Measurements from ENCODE around the gene ERBB2. TPM values are rescaled to one million over a fixed set of nuclear protein-coding genes. Genes with fewer than 3 reads are reported as not detected.
A peak's percentile ranks its signal among the peaks of the same experiment; 100 is the strongest.

ERBB2 gene
- total and polyA plus RNA-seq, 2 experiments from 2014 or later: 46.2 to 196 TPM

DNA sequence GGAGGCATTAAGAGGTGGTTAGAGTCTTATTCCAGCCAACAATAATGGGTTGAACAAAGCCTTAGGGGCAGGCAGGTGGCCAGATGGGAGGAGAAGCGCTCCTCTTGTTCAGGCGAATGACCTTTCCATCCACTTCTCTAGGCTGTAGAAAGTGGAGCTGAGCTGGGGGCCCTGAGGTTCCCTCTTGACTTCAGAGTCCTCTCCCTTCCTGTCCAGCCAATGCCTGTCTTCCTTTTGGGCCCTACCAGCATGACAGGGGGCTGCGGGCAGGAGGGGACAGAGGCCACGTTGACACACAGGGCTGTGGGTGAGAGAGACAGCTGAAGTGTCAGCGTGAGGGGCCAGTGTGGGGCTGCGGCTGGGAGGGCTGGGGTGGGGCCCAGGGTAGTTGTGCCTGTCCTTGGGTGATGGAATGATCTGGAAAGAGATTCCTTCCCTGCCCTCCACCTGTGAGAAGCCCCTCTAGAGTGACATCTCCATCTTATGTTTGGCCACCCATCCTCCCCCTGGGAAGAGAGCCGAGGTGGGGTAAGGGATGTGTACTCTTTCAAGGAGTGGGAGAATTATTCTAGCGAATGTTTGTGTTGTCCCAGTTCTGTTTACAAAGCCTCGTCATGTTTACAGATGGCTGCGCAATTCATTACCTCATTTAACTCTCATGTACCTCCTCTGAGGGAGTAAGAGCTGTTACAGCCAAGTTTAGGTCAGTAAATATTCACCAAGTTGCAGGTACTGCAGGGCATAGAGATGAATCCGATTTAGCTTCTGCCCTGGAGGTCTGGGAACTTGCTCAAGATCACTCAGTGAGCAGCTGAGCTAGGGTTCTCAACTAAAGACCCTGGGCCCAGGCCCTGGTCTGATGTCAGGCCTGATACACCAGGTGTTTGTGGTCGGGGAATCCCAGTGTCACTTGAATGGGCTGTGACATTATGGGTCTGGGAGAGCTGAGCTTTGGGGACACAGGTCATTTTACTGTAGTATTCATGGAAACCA lies 3.3 kb downstream of the ERBB2 start:
- no peaks in the 10 kb centered on the region for H3F3A ChIP-seq (replicated peaks; ENCODE audit: low read depth)
- no peak for TF ChIP-seq STAT1 (IDR thresholded peaks at IDR 0.05; ENCODE audit: unreplicated experiment)
- no peak for TF ChIP-seq NANOG (IDR thresholded peaks at IDR 0.05; ENCODE audit: borderline replicate concordance)
- no peak for TF ChIP-seq ZNF114 (CRISPR knock-in tag; IDR thresholded peaks at IDR 0.05)
- TF ChIP-seq, protein P1, sequence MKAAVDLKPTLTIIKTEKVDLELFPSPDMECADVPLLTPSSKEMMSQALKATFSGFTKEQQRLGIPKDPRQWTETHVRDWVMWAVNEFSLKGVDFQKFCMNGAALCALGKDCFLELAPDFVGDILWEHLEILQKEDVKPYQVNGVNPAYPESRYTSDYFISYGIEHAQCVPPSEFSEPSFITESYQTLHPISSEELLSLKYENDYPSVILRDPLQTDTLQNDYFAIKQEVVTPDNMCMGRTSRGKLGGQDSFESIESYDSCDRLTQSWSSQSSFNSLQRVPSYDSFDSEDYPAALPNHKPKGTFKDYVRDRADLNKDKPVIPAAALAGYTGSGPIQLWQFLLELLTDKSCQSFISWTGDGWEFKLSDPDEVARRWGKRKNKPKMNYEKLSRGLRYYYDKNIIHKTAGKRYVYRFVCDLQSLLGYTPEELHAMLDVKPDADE (IDR thresholded peaks at IDR 0.05): no peak
- TF ChIP-seq, protein P2, sequence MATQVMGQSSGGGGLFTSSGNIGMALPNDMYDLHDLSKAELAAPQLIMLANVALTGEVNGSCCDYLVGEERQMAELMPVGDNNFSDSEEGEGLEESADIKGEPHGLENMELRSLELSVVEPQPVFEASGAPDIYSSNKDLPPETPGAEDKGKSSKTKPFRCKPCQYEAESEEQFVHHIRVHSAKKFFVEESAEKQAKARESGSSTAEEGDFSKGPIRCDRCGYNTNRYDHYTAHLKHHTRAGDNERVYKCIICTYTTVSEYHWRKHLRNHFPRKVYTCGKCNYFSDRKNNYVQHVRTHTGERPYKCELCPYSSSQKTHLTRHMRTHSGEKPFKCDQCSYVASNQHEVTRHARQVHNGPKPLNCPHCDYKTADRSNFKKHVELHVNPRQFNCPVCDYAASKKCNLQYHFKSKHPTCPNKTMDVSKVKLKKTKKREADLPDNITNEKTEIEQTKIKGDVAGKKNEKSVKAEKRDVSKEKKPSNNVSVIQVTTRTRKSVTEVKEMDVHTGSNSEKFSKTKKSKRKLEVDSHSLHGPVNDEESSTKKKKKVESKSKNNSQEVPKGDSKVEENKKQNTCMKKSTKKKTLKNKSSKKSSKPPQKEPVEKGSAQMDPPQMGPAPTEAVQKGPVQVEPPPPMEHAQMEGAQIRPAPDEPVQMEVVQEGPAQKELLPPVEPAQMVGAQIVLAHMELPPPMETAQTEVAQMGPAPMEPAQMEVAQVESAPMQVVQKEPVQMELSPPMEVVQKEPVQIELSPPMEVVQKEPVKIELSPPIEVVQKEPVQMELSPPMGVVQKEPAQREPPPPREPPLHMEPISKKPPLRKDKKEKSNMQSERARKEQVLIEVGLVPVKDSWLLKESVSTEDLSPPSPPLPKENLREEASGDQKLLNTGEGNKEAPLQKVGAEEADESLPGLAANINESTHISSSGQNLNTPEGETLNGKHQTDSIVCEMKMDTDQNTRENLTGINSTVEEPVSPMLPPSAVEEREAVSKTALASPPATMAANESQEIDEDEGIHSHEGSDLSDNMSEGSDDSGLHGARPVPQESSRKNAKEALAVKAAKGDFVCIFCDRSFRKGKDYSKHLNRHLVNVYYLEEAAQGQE (IDR thresholded peaks at IDR 0.05; ENCODE audit: unreplicated experiment): no peak
- no peak for TF ChIP-seq CREB1 (CRISPR knock-in tag; IDR thresholded peaks at IDR 0.05; ENCODE audit: low read depth)
- TF ChIP-seq POLR2AphosphoS5 (IDR thresholded peaks at IDR 0.05; ENCODE audit: low read depth): no peak
- TF ChIP-seq ZNF331 (CRISPR knock-in tag; IDR thresholded peaks at IDR 0.05; ENCODE audit: low read depth): no peak
- TF ChIP-seq EZH2phosphoT487 (IDR thresholded peaks at IDR 0.05; ENCODE audit: unreplicated experiment): no peak
- no peak for TF ChIP-seq JUNB (IDR thresholded peaks at IDR 0.05; ENCODE audit: unreplicated experiment)
- no peak for TF ChIP-seq EZH2 (IDR thresholded peaks at IDR 0.05; ENCODE audit: low read depth, unreplicated experiment)
- TF ChIP-seq, protein P3, sequence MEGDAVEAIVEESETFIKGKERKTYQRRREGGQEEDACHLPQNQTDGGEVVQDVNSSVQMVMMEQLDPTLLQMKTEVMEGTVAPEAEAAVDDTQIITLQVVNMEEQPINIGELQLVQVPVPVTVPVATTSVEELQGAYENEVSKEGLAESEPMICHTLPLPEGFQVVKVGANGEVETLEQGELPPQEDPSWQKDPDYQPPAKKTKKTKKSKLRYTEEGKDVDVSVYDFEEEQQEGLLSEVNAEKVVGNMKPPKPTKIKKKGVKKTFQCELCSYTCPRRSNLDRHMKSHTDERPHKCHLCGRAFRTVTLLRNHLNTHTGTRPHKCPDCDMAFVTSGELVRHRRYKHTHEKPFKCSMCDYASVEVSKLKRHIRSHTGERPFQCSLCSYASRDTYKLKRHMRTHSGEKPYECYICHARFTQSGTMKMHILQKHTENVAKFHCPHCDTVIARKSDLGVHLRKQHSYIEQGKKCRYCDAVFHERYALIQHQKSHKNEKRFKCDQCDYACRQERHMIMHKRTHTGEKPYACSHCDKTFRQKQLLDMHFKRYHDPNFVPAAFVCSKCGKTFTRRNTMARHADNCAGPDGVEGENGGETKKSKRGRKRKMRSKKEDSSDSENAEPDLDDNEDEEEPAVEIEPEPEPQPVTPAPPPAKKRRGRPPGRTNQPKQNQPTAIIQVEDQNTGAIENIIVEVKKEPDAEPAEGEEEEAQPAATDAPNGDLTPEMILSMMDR (conservative IDR thresholded peaks at IDR 0.05; ENCODE audit: low read depth in 2 of 2): no peak
- TF ChIP-seq, protein P4, sequence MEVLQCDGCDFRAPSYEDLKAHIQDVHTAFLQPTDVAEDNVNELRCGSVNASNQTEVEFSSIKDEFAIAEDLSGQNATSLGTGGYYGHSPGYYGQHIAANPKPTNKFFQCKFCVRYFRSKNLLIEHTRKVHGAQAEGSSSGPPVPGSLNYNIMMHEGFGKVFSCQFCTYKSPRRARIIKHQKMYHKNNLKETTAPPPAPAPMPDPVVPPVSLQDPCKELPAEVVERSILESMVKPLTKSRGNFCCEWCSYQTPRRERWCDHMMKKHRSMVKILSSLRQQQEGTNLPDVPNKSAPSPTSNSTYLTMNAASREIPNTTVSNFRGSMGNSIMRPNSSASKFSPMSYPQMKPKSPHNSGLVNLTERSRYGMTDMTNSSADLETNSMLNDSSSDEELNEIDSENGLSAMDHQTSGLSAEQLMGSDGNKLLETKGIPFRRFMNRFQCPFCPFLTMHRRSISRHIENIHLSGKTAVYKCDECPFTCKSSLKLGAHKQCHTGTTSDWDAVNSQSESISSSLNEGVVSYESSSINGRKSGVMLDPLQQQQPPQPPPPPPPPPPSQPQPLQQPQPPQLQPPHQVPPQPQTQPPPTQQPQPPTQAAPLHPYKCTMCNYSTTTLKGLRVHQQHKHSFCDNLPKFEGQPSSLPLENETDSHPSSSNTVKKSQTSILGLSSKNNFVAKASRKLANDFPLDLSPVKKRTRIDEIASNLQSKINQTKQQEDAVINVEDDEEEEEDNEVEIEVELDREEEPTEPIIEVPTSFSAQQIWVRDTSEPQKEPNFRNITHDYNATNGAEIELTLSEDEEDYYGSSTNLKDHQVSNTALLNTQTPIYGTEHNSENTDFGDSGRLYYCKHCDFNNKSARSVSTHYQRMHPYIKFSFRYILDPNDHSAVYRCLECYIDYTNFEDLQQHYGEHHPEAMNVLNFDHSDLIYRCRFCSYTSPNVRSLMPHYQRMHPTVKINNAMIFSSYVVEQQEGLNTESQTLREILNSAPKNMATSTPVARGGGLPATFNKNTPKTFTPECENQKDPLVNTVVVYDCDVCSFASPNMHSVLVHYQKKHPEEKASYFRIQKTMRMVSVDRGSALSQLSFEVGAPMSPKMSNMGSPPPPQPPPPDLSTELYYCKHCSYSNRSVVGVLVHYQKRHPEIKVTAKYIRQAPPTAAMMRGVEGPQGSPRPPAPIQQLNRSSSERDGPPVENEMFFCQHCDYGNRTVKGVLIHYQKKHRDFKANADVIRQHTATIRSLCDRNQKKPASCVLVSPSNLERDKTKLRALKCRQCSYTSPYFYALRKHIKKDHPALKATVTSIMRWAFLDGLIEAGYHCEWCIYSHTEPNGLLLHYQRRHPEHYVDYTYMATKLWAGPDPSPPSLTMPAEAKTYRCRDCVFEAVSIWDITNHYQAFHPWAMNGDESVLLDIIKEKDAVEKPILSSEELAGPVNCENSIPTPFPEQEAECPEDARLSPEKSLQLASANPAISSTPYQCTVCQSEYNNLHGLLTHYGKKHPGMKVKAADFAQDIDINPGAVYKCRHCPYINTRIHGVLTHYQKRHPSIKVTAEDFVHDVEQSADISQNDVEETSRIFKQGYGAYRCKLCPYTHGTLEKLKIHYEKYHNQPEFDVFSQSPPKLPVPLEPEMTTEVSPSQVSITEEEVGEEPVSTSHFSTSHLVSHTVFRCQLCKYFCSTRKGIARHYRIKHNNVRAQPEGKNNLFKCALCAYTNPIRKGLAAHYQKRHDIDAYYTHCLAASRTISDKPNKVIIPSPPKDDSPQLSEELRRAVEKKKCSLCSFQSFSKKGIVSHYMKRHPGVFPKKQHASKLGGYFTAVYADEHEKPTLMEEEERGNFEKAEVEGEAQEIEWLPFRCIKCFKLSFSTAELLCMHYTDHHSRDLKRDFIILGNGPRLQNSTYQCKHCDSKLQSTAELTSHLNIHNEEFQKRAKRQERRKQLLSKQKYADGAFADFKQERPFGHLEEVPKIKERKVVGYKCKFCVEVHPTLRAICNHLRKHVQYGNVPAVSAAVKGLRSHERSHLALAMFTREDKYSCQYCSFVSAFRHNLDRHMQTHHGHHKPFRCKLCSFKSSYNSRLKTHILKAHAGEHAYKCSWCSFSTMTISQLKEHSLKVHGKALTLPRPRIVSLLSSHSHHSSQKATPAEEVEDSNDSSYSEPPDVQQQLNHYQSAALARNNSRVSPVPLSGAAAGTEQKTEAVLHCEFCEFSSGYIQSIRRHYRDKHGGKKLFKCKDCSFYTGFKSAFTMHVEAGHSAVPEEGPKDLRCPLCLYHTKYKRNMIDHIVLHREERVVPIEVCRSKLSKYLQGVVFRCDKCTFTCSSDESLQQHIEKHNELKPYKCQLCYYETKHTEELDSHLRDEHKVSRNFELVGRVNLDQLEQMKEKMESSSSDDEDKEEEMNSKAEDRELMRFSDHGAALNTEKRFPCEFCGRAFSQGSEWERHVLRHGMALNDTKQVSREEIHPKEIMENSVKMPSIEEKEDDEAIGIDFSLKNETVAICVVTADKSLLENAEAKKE (CRISPR knock-in tag; IDR thresholded peaks at IDR 0.05): no peak
- ATAC-seq (no peak), DNase-seq (ENCODE audit: low spot score) (no peak)
- H3K4me3 Mint-ChIP-seq: peak overlapping the region; percentile 97
- peaks cover 3% of the 10 kb centered on the region; the same call in 1 of the 2 replicates for H3K36me3 ChIP-seq (ENCODE audit: insufficient read depth)
- H3K4me3 ChIP-seq: no peak overlapping the region
- H3K4me2 ChIP-seq: peak overlapping the region; percentile 75
- no peak overlapping the region for H2AFZ ChIP-seq
- no peaks in the 10 kb centered on the region for H3K9me2 ChIP-seq (ENCODE audit: insufficient read depth)
- H3K27ac Mint-ChIP-seq: peak overlapping the region; percentile 75; the same call in 1 of the 2 replicates
- H3K36me3 Mint-ChIP-seq (ENCODE audit: low read depth): peaks cover 33% of the 10 kb centered on the region
- no peaks in the 10 kb centered on the region for H3K9me3 Mint-ChIP-seq
- peaks cover 63% of the 10 kb centered on the region for H3K4me1 Mint-ChIP-seq
- no peak overlapping the region; the same call in 1 of the 2 replicates for H3K27ac ChIP-seq (ENCODE audit: low read depth)
- no peaks in the 10 kb centered on the region for H3K27me3 ChIP-seq (ENCODE audit: insufficient read depth)
- peaks cover 92% of the 10 kb centered on the region for H3K79me2 ChIP-seq (replicated peaks; ENCODE audit: insufficient read depth)
- peaks cover 27% of the 10 kb centered on the region for H4K20me1 ChIP-seq (replicated peaks; ENCODE audit: insufficient read depth)
- H3K4me1 ChIP-seq (ENCODE audit: insufficient read depth): peaks cover 60% of the 10 kb centered on the region
- H3K27me3 Mint-ChIP-seq (ENCODE audit: insufficient read depth, low read depth, poor library complexity): peaks cover 7% of the 10 kb centered on the region

Data from GM23338 (cell line).